Measurements from ENCODE around the gene DQX1.
"Not testable (repeated sequence)": the region's sequence is repeated elsewhere in the genome, so short reads cannot be mapped to it uniquely, and the experiment has no call there.

DQX1 gene

GRCh38 chr2:74488643-74489481 lies 37.2 kb downstream of the DQX1 start:
- no peaks in the 10 kb centered on the region for H3K27me3 Mint-ChIP-seq (ENCODE audit: low read depth)
- no peak overlapping the region for H3K4me3 Mint-ChIP-seq
- H3K4me1 Mint-ChIP-seq = no peaks in the 10 kb centered on the region
- peaks cover 51% of the 10 kb centered on the region for H3K36me3 Mint-ChIP-seq (ENCODE audit: low read depth)
- H3K27ac Mint-ChIP-seq = peak overlapping the region in 1 of 3 experiments; percentile 1
- no peaks in the 10 kb centered on the region for H3K9me3 Mint-ChIP-seq
- no peak for TF ChIP-seq CTCF (IDR thresholded peaks at IDR 0.05; ENCODE audit: unreplicated experiment in 3 of 3)

GRCh38 chr2:74486141-74486540 lies 39.9 kb downstream of the DQX1 start:
- TF ChIP-seq CTCF (IDR thresholded peaks at IDR 0.05; ENCODE audit: unreplicated experiment in 3 of 3) = no peak
- no peaks in the 10 kb centered on the region for H3K9me3 Mint-ChIP-seq
- peaks cover 11% of the 10 kb centered on the region for H3K4me1 Mint-ChIP-seq
- H3K27ac Mint-ChIP-seq = no peak overlapping the region
- H3K36me3 Mint-ChIP-seq (ENCODE audit: low read depth) = peaks cover 34% of the 10 kb centered on the region
- H3K4me3 Mint-ChIP-seq = no peak overlapping the region
- no peaks in the 10 kb centered on the region for H3K27me3 Mint-ChIP-seq (ENCODE audit: low read depth)

GRCh38 chr2:74483675-74484164 lies 42.3 kb downstream of the DQX1 start:
- Mint-ChIP-seq H3K36me3 (ENCODE audit: low read depth) (peaks cover 26% of the 10 kb centered on the region), H3K4me3 (peak overlapping the region; percentile 96 to 100 (median 99)), H3K27ac (peak overlapping the region; percentile 95 to 99 (median 98)), H3K4me1 (peaks cover 17% of the 10 kb centered on the region)
- not testable (repeated sequence) for H3K27me3 Mint-ChIP-seq (ENCODE audit: low read depth); H3K9me3 Mint-ChIP-seq

- no peaks in the 10 kb centered on the region for H3K9me3 Mint-ChIP-seq
- TF ChIP-seq CTCF (IDR thresholded peaks at IDR 0.05; ENCODE audit: unreplicated experiment in 3 of 3) = peak; percentile 78 to 95 (median 82)
- H3K27me3 Mint-ChIP-seq (ENCODE audit: low read depth) = no peaks in the 10 kb centered on the region
- peak within 1 kb of the TSS; percentile 95 to 99 (median 98) for H3K27ac Mint-ChIP-seq
- peaks cover 26% of the 10 kb centered on the region for H3K36me3 Mint-ChIP-seq (ENCODE audit: low read depth)
- peaks cover 17% of the 10 kb centered on the region for H3K4me1 Mint-ChIP-seq
- H3K4me3 Mint-ChIP-seq = peak within 1 kb of the TSS; percentile 96 to 100 (median 99)
Observed at GRCh38 chr2:74482801-74483674, 43.0 kb downstream of the DQX1 start, which contains the start of the genes CCDC142 and TTC31. Gene CCDC142 (minus strand): TSS chr2:74482998. CDS start chr2:74482837, 161 bp downstream. Gene TTC31 (plus strand): TSS chr2:74483081. CDS start chr2:74483096, 15 bp downstream.

- no peaks in the 10 kb centered on the region for H3K27me3 Mint-ChIP-seq (ENCODE audit: low read depth)
- H3K4me3 Mint-ChIP-seq = peak overlapping the region; percentile 96 to 100 (median 99)
- TF ChIP-seq CTCF (IDR thresholded peaks at IDR 0.05; ENCODE audit: unreplicated experiment in 3 of 3) = no peak
- no peaks in the 10 kb centered on the region for H3K9me3 Mint-ChIP-seq
- peak overlapping the region; percentile 95 to 99 (median 98) for H3K27ac Mint-ChIP-seq
- peaks cover 17% of the 10 kb centered on the region for H3K4me1 Mint-ChIP-seq
- H3K36me3 Mint-ChIP-seq (ENCODE audit: low read depth) = peaks cover 31% of the 10 kb centered on the region
Observed at GRCh38 chr2:74481961-74482800, 43.9 kb downstream of the DQX1 start.
